Prostate gland (tissue), 2 donors: ENCODE data around the gene FAAP100.

Experiments used
- CTCF ChIP-seq, 4 experiments: fragments of 200-600 bp in 2 of 4; fragments of 450-650 bp in 2 of 4; sonication (generic) in 2 of 4; IDR thresholded peaks; 1 replicate in 3 of 4; 2 replicates in 1 of 4; pipeline ENCODE4 v1.5.1; 2016 to 2019; ENCODE audit warnings: antibody characterized with exemption in 4 of 4, mild to moderate bottlenecking in 2 of 4, moderate library complexity in 2 of 4
- POLR2A ChIP-seq: fragments of 450-650 bp; IDR thresholded peaks from one replicate; pipeline ENCODE4 v1.6.1; 2016; ENCODE audit warnings: antibody characterized with exemption, mild to moderate bottlenecking
- POLR2AphosphoS5 ChIP-seq: sonication (generic); formaldehyde crosslinking; IDR thresholded peaks from one replicate; pipeline ENCODE4 v1.6.1; 2017; ENCODE audit warnings: antibody characterized with exemption

- TF ChIP-seq POLR2A, result no peak
- TF ChIP-seq CTCF (IDR thresholded peaks at IDR 0.05), result no peak
- TF ChIP-seq POLR2AphosphoS5, result no peak
Measured at GRCh38 chr17:81510785-81511553, 41.2 kb downstream of the FAAP100 start.
